Stimulated activated CD4-positive, alpha-beta T cell treated with anti-CD3 and anti-CD28 coated beads, Interleukin-12 subunit alpha, Interleukin-12 subunit beta, amount 100 ng/mL, for 4 hours (primary cell): ENCODE data around the gene ADGRA1.

Experiments used
- DNase-seq: peaks from one replicate; pipeline ENCODE4 v3.0.0-alpha.2; 2020

ADGRA1 gene

GRCh38 chr10:133154996-133155778 lies 67.5 kb downstream of the ADGRA1 start:
- DNase-seq = no peak

GRCh38 chr10:133156674-133157579 lies 69.2 kb downstream of the ADGRA1 start:
- no peak for DNase-seq

GRCh38 chr10:133157662-133158436 lies 70.1 kb downstream of the ADGRA1 start:
- DNase-seq = no peak

- DNase-seq = no peak
Measured at GRCh38 chr10:133158437-133158755, 70.7 kb downstream of the ADGRA1 start.

GRCh38 chr10:133158756-133159610 lies 71.3 kb downstream of the ADGRA1 start:
- DNase-seq = no peak

- DNase-seq = no peak
Measured at GRCh38 chr10:133159611-133159949, 71.9 kb downstream of the ADGRA1 start.

- no peak for DNase-seq
Measured at GRCh38 chr10:133159950-133160825, 72.5 kb downstream of the ADGRA1 start, which contains the start of gene KNDC1. Gene KNDC1 (plus strand): TSS chr10:133160219. CDS start chr10:133160468, 249 bp downstream.

- no peak for DNase-seq
Measured at GRCh38 chr10:133160826-133161471, 73.2 kb downstream of the ADGRA1 start.

- no peak for DNase-seq
Measured at GRCh38 chr10:133161486-133162109, 73.9 kb downstream of the ADGRA1 start.

- no peak for DNase-seq
Measured at GRCh38 chr10:133162178-133162909, 74.6 kb downstream of the ADGRA1 start.

GRCh38 chr10:133162910-133163856 lies 75.5 kb downstream of the ADGRA1 start:
- DNase-seq = no peak

- DNase-seq = no peak
Measured at GRCh38 chr10:133163889-133164815, 76.4 kb downstream of the ADGRA1 start.

- no peak for DNase-seq
Measured at GRCh38 chr10:133164816-133165555, 77.3 kb downstream of the ADGRA1 start.

GRCh38 chr10:133165556-133166503 lies 78.1 kb downstream of the ADGRA1 start:
- DNase-seq = no peak

- no peak for DNase-seq
Measured at GRCh38 chr10:133166504-133166827, 78.7 kb downstream of the ADGRA1 start.
